B cell (primary cell): ENCODE measurements around the gene HSD17B1. TPM values are rescaled to one million over a fixed set of nuclear protein-coding genes. Genes with fewer than 3 reads are reported as not detected.

Experiments
- ATAC-seq: fragments of 200-7000 bp; cut with Tn5 transposase; one replicate; pipeline ENCODE4 v1.10.0; 2021; ENCODE audit warnings: low read depth, mild to moderate bottlenecking, moderate number of reproducible peaks, moderate library complexity
- CTCF ChIA-PET: fragments of 350-600 bp; sonication (Branson Sonifier 250); formaldehyde crosslinking; loops from one replicate; lab custom pipeline; 2021; ENCODE audit warnings: antibody characterized with exemption, inconsistent platforms; lab: Charles Lee
- POLR2A ChIA-PET: fragments of 350-600 bp; sonication (Branson Sonifier 250); formaldehyde crosslinking; loops from one replicate; lab custom pipeline; 2021; ENCODE audit warnings: antibody characterized with exemption; lab: Charles Lee
- DNase-seq: peaks from one replicate; pipeline ENCODE4 v3.0.0; 2013
- H2AFZ ChIP-seq: 2 replicates; pipeline ENCODE4 v1.6.1; 2012; ENCODE audit warnings: mild to moderate bottlenecking, low read depth, low read length; ENCODE audit not compliant: insufficient read depth, poor library complexity, severe bottlenecking
- H3K27ac ChIP-seq, 2 donors: 1 replicate in 1 of 2; 2 replicates in 1 of 2; pipeline ENCODE4 v1.5.1; 2012 to 2013; ENCODE audit warnings: low read length in 2 of 2, mild to moderate bottlenecking in 2 of 2, moderate library complexity in 1 of 2
- H3K27me3 ChIP-seq, 4 experiments: fragments of 200-600 bp in 1 of 4; sonication (generic) in 1 of 4; replicated peaks in 1 of 4; 1 replicate in 2 of 4; 2 replicates in 2 of 4; pipeline versions ENCODE4 v1.6.1 to v1.7.0; 2013 to 2016; ENCODE audit warnings: low read length in 3 of 4, mild to moderate bottlenecking in 2 of 4, mixed read lengths in 1 of 4, moderate library complexity in 1 of 4; ENCODE audit not compliant: insufficient read depth in 4 of 4, control insufficient read depth in 3 of 4; ENCODE audit errors: control extremely low read depth in 1 of 4
- H3K36me3 ChIP-seq, 2 experiments: replicated peaks in 1 of 2; 1 replicate in 1 of 2; 2 replicates in 1 of 2; pipeline versions ENCODE4 v1.6.1 to v1.7.1; 2013; ENCODE audit warnings: low read length in 1 of 2; ENCODE audit not compliant: insufficient read depth in 2 of 2, control insufficient read depth in 1 of 2; ENCODE audit errors: control extremely low read depth in 1 of 2, extremely low read depth in 1 of 2
- H3K4me1 ChIP-seq, 2 donors: fragments of 200-600 bp in 1 of 2; sonication (generic) in 1 of 2; 1 replicate in 1 of 2; 2 replicates in 1 of 2; pipeline versions ENCODE4 v1.5.1 to v1.6.1; 2013 to 2017; ENCODE audit warnings: low read length in 2 of 2; ENCODE audit not compliant: control insufficient read depth in 2 of 2, insufficient read depth in 2 of 2
- H3K4me2 ChIP-seq: replicated peaks from 2 replicates; pipeline ENCODE3; 2012; ENCODE audit warnings: mild to moderate bottlenecking, low read depth, low read length; ENCODE audit not compliant: poor library complexity, severe bottlenecking
- H3K4me3 ChIP-seq, 5 experiments: fragments of 200-600 bp in 1 of 5; sonication (generic) in 1 of 5; 1 replicate in 3 of 5; 2 replicates in 2 of 5; pipeline versions ENCODE4 v1.5.1 to v1.7.0; 2011 to 2016; ENCODE audit warnings: low read length in 4 of 5, mild to moderate bottlenecking in 4 of 5, low read depth in 2 of 5, control low read depth in 1 of 5, moderate library complexity in 1 of 5; ENCODE audit not compliant: insufficient read depth in 1 of 5; ENCODE audit errors: control extremely low read depth in 1 of 5, extremely low read depth in 1 of 5
- H3K79me2 ChIP-seq: fragments of 200-600 bp; sonication (generic); one replicate; pipeline ENCODE4 v1.6.0; 2016; ENCODE audit warnings: low read length; ENCODE audit not compliant: control insufficient read depth, insufficient read depth
- H3K9ac ChIP-seq: fragments of 200-600 bp; sonication (generic); 2 replicates; pipeline ENCODE4 v1.6.1; 2017; ENCODE audit warnings: mild to moderate bottlenecking, low read length, moderate library complexity
- H3K9me3 ChIP-seq, 3 donors: one replicate each; pipeline versions ENCODE4 v1.6.1 to v1.7.1; 2013; ENCODE audit warnings: low read length in 2 of 3; ENCODE audit not compliant: control insufficient read depth in 2 of 3, insufficient read depth in 1 of 3; ENCODE audit errors: control extremely low read depth in 1 of 3
- H4K20me1 ChIP-seq: 2 replicates; pipeline ENCODE4 v1.6.0; 2012; ENCODE audit warnings: mild to moderate bottlenecking, low read length; ENCODE audit not compliant: insufficient read depth, control insufficient read depth, poor library complexity, severe bottlenecking
- H3K27ac Mint-ChIP-seq: one replicate; pipeline ENCODE4 v1.8.0; 2021; ENCODE audit warnings: mixed read lengths
- H3K27me3 Mint-ChIP-seq: one replicate; pipeline ENCODE4 v1.8.0; 2021; ENCODE audit warnings: mixed read lengths
- H3K4me1 Mint-ChIP-seq: one replicate; pipeline ENCODE4 v1.8.0; 2021; ENCODE audit warnings: mixed read lengths
- H3K4me3 Mint-ChIP-seq: one replicate; pipeline ENCODE4 v1.8.0; 2021; ENCODE audit warnings: mixed read lengths
- H3K9me3 Mint-ChIP-seq: one replicate; pipeline ENCODE4 v1.8.0; 2022; ENCODE audit warnings: mixed read lengths; ENCODE audit not compliant: insufficient read depth
- CTCF ChIP-seq: fragments of 200-600 bp; IDR thresholded peaks from one replicate; pipeline ENCODE4 v1.8.0; 2022; ENCODE audit warnings: antibody characterized with exemption, mild to moderate bottlenecking
- EZH2 ChIP-seq: IDR thresholded peaks from 2 replicates; pipeline ENCODE4 v1.6.1; 2012; ENCODE audit warnings: borderline replicate concordance, low read depth, mild to moderate bottlenecking, moderate library complexity, low read length; ENCODE audit not compliant: insufficient read depth, poor library complexity, severe bottlenecking
- WGBS: methylation state at CpG from one replicate; pipeline ENCODE4 v1.1.5; 2013; ENCODE audit warnings: missing lambda C conversion rate; ENCODE audit not compliant: insufficient coverage; 5-methylcytosine and 5-hydroxymethylcytosine counted together
- intact Hi-C: fragments of 100-400 bp; cut with micrococcal nuclease; formaldehyde crosslinking; loops from one replicate; pipeline ENCODE4 v1.10.0; 2022
- polyA plus RNA-seq: library from polyadenylated mRNA; depleted of rRNA; stranded (reverse); fragments of >200 nt; gene quantifications from 2 replicates; pipeline ENCODE4 v1.2.3, GENCODE V29; 2012
- total RNA-seq, 2 donors: library from RNA; stranded (reverse); fragments of 120-200 nt in 1 of 2; gene quantifications; 1 replicate in 1 of 2; 2 replicates in 1 of 2; pipeline versions ENCODE4 v1.2.3 to v1.2.4, GENCODE V29; 2013 to 2022

The HSD17B1 gene
- total and polyA plus RNA-seq, 2 donors (not counting 1 experiment from before 2014, with no cell fraction given): 1.3 to 3.3 TPM

DNA sequence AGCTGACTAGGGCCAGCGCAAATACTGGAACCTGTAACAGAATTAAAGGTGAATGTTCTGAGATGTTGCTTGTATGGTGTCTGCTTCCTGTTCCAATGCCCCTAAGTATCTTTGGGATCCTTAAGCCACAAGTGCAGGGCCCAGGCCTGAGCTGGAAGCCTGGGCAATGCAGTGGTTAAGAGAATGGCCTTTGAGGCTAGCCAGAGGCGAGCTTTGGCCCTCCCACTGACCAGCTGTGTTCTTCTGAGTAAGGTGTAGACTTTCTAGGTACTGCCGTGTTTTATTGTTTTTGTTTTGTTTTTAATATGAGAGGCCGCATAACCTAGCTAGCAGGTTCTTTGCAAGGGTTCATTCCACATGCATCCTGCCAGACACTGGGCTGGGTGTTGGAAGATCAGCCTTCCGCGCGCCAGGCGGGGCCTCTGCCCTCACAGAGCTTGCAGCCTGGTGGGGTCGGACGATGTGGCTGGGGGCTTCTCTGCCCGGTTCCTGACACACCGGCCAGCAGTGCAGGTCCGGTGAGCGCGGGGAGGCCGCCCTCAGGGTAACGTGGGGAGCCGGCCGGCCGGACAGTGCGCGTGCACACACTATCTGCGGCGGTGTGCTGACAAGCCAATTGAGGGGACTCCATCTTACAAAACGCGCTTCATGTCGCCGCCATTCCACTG, 13.6 kb downstream of the HSD17B1 start:
- TF ChIP-seq EZH2 (no peak), CTCF (no peak)
- POLR2A ChIA-PET: interaction anchor here (1.5 to 2.4 kb wide), 3 partner anchors 11 to 18 kb away, joined by 6 to 19 read pairs (median 18); partner anchors contain the start of gene PSMC3IP
- H3K9me3 Mint-ChIP-seq: no peaks in the 10 kb centered on the region
- Histone ChIP-seq H4K20me1 (peaks cover 25% of the 10 kb centered on the region), H3K9me3 (no peaks in the 10 kb centered on the region), H2AFZ (peak overlapping the region; percentile 83), H3K4me3 (peak overlapping the region in 4 of 5 experiments; percentile 66 to 88 (median 73)), H3K27me3 (no peaks in the 10 kb centered on the region), H3K4me1 (peaks cover 30 to 47% of the 10 kb centered on the region in 2 donors), H3K4me2 (peak overlapping the region; percentile 93), H3K36me3 (peaks cover 0 to 47% of the 10 kb centered on the region in 2 experiments), H3K27ac (peak overlapping the region; percentile 59 to 78), H3K79me2 (peaks cover 63% of the 10 kb centered on the region), H3K9ac (peak overlapping the region; percentile 77)
- H3K27ac Mint-ChIP-seq: peak overlapping the region; percentile 98
- DNase-seq (no peak), ATAC-seq (no peak)
- no peaks in the 10 kb centered on the region for H3K27me3 Mint-ChIP-seq
- WGBS: 57% methylated on average over 27 of the region's 28 CpGs
- H3K4me3 Mint-ChIP-seq: peak overlapping the region; percentile 99
- intact Hi-C loops: loop anchor here (5.0 kb wide), 1 partner anchor 111 kb away; the partner anchor contains the start of gene PLEKHH3
- H3K4me1 Mint-ChIP-seq: peaks cover 41% of the 10 kb centered on the region
- CTCF ChIA-PET: interaction anchor here (1.4 to 6.4 kb wide), 4 partner anchors 11 to 36 kb away, joined by 4 to 51 read pairs (median 12); partner anchors contain the start of gene PSMC3IP
